ENCODE measurements around the gene VEZF1. TPM values are rescaled to one million over a fixed set of nuclear protein-coding genes. Genes with fewer than 3 reads are reported as not detected.
A peak's percentile ranks its signal among the peaks of the same experiment; 100 is the strongest.

The VEZF1 gene
- total RNA-seq, 6 donors from 2014 or later: 36.4 to 99.7 (median 72.5) TPM

DNA sequence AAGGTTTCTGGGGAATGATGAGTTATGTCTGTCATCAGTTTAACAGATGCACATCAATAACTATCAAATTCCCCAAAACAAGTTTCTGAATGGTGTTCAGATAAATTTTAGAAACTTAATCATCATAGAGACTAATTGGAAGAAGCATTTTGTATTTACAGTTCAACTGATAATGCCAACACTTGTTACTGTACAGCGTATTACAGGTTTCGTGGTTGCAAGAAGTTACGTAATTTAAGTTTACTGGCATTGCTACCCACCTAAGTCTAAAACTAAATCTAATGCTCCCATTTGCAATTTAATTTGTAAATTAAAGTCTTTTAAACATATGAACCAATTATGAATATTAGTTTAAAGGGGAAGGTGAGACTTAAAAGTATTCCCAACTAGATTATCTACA lies 16.0 kb upstream of the VEZF1 start:
- peaks cover 20 to 64% (median 27%) of the 10 kb centered on the region in 4 donors for H3K36me3 ChIP-seq
- H3K27ac ChIP-seq: no peak overlapping the region
- no peak for DNase-seq
- TF ChIP-seq EP300 (IDR thresholded peaks at IDR 0.05) (no peak), POLR2AphosphoS5 (IDR thresholded peaks at IDR 0.05) (no peak), POLR2A (IDR thresholded peaks at IDR 0.05) (no peak)
- WGBS, 2 donors: 60 to 74% methylated on average over 3 of the region's 3 CpGs
- H3K27me3 ChIP-seq: no peaks in the 10 kb centered on the region
- peaks cover 35 to 64% (median 45%) of the 10 kb centered on the region in 4 donors for H3K4me1 ChIP-seq
- H3K4me3 ChIP-seq: no peak overlapping the region
- H3K9me3 ChIP-seq: no peaks in the 10 kb centered on the region
- no peak for ATAC-seq (ENCODE audit: low FRiP score in 2 of 2)

DNA sequence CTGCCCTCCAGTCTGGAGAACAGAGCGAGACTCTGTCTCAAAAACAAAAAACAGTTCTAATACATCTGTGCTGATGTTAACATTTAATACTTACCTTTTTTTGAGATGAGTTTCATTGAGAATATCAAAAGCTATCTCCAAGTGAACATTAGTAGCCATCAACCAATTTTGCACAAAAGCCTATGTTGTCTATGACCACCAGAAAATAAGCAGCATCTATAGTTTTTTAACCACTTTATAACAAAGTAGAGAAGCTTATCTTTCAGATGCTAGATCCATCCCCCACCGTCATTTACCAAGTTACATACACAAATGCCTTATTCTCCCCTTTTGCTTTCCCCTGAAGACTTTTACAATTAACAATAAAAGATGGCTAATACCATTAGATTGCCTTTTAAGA lies 14.9 kb upstream of the VEZF1 start:
- H3K27ac ChIP-seq: no peak overlapping the region
- H3K4me1 ChIP-seq: peaks cover 31 to 59% (median 42%) of the 10 kb centered on the region in 4 donors
- H3K36me3 ChIP-seq: peaks cover 20 to 68% (median 27%) of the 10 kb centered on the region in 4 donors
- H3K27me3 ChIP-seq: no peaks in the 10 kb centered on the region
- ATAC-seq (ENCODE audit: low FRiP score in 2 of 2) (no peak), DNase-seq (no peak)
- TF ChIP-seq POLR2AphosphoS5 (IDR thresholded peaks at IDR 0.05) (no peak), EP300 (IDR thresholded peaks at IDR 0.05) (no peak), POLR2A (IDR thresholded peaks at IDR 0.05) (no peak)
- TF ChIP-seq, protein P1, sequence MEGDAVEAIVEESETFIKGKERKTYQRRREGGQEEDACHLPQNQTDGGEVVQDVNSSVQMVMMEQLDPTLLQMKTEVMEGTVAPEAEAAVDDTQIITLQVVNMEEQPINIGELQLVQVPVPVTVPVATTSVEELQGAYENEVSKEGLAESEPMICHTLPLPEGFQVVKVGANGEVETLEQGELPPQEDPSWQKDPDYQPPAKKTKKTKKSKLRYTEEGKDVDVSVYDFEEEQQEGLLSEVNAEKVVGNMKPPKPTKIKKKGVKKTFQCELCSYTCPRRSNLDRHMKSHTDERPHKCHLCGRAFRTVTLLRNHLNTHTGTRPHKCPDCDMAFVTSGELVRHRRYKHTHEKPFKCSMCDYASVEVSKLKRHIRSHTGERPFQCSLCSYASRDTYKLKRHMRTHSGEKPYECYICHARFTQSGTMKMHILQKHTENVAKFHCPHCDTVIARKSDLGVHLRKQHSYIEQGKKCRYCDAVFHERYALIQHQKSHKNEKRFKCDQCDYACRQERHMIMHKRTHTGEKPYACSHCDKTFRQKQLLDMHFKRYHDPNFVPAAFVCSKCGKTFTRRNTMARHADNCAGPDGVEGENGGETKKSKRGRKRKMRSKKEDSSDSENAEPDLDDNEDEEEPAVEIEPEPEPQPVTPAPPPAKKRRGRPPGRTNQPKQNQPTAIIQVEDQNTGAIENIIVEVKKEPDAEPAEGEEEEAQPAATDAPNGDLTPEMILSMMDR (IDR thresholded peaks at IDR 0.05): no peak
- H3K9me3 ChIP-seq: no peaks in the 10 kb centered on the region
- 97 to 98% methylated on average over 2 of the region's 2 CpGs for WGBS, 2 donors
- no peak overlapping the region for H3K4me3 ChIP-seq

DNA sequence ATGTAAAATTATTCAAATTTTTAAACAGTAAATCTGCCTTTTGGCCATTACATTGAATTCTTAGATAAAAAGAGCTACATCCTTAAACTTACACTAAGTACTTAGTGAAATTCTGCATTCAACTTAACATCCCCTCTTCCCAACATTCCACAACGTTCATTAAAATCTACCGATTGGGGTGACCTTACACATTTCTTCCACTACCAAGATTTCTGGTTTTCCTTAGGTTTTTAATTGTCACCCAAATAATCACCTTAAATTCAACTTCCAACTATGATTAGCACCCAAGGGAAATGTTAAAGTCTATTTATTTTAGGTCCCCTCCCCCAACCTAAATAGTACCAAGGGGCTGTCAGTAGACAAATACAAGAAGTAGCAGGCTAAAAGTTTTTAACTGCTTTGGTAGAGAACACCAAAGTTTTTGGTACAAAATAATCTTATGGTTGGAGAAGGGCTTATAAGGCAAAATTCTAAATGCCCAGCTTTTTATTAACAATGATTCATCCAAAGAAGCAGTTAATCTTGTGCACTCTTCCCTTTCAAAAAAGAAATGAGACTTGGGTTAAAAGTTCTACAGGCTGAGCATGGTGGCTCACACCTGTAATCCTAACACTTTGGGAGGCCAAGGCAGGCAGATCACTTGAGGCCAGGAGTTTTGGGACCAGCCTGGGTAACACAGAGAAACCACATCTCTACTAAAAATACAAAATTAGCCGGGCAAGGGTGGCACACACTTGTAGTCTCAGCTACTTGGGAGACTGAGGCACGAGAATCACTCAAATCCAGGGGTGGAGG lies 14.3 kb upstream of the VEZF1 start:
- Histone ChIP-seq H3K4me3 (no peak overlapping the region), H3K36me3 (peaks cover 20 to 74% (median 30%) of the 10 kb centered on the region in 4 donors), H3K9me3 (no peaks in the 10 kb centered on the region), H3K27me3 (no peaks in the 10 kb centered on the region), H3K4me1 (peaks cover 29 to 57% (median 40%) of the 10 kb centered on the region in 4 donors), H3K27ac (no peak overlapping the region)
- DNase-seq (no peak), ATAC-seq (ENCODE audit: low FRiP score in 2 of 2) (no peak)
- TF ChIP-seq EP300 (IDR thresholded peaks at IDR 0.05) (no peak), POLR2AphosphoS5 (IDR thresholded peaks at IDR 0.05) (no peak), POLR2A (IDR thresholded peaks at IDR 0.05) (no peak)
- TF ChIP-seq, protein P1 (IDR thresholded peaks at IDR 0.05): no peak
- 69 to 76% methylated on average over 4 of the region's 4 CpGs for WGBS, 2 donors

DNA sequence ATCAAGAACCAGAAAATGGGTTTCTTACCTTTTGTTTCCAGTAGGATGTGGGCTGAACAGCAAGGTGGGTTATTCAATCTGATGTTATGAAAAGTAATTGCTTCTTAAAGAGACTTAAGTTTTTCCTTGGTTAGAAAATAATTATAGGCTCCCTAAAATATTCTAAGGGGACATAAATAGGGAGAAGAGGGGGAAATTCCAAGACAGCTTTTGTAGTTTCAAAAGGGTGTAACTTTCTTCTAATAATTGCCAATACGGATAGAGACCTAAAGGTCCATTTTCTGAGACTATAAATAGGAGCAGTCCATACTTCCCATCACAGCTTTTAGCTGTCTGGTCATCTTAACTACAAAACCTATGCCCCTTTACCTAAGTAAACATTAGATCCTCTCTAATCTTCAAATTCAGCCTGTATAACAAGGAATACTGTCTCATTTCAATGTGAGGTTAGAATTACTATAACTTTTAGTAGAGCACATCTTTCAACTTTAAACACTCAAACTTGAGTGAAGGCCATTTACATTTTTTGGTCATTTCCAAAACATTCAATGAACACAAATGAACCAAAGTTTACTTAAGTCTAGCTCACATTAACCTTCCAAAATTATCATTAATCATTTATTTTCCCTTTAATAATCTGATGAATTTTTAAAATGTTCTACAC lies 13.5 kb upstream of the VEZF1 start:
- Histone ChIP-seq H3K27me3 (no peaks in the 10 kb centered on the region), H3K4me1 (peaks cover 29 to 57% (median 40%) of the 10 kb centered on the region in 4 donors), H3K36me3 (peaks cover 20 to 76% (median 30%) of the 10 kb centered on the region in 4 donors), H3K4me3 (no peak overlapping the region), H3K27ac (no peak overlapping the region), H3K9me3 (no peaks in the 10 kb centered on the region)
- DNase-seq (no peak), ATAC-seq (ENCODE audit: low FRiP score in 2 of 2) (no peak)
- TF ChIP-seq EP300 (IDR thresholded peaks at IDR 0.05) (no peak), POLR2A (IDR thresholded peaks at IDR 0.05) (no peak), POLR2AphosphoS5 (IDR thresholded peaks at IDR 0.05) (no peak)
- TF ChIP-seq, protein P1 (IDR thresholded peaks at IDR 0.05): no peak
- 45 to 74% methylated on average over 1 of the region's 1 CpG for WGBS, 2 donors

DNA sequence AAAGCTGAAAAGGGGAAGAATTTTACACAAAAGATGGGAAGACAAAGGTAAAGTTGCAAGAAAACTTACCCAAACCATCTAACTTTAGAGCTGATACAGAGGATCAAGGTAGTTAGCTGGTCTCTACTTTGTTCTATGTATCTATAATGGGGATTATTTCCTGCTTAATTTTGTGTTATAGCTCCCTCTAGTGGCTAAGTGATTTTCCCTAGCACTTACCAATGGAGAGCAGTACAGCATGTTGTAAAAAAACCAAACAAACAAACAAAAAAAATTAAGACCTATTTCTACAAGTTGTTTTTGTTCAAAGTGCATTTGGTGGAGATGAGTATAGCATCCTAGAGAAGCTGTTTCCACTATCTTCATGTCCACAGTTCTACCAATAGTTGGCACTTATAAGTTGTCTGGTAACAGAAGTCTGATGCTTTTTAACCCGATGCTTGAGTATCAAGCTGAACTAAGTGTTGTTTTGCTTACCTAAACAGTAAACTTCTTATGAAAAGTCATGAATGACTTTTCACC lies 11.5 kb upstream of the VEZF1 start:
- ATAC-seq (ENCODE audit: low FRiP score in 2 of 2) (peak; percentile 87 to 88), DNase-seq (no peak)
- whole genome bisulfite sequencing, 2 donors: 54 to 70% methylated on average over 1 of the region's 1 CpG
- H3K27ac ChIP-seq: peak overlapping the region in 1 of 4 donors; percentile 22
- no peaks in the 10 kb centered on the region for H3K27me3 ChIP-seq
- TF ChIP-seq POLR2A (IDR thresholded peaks at IDR 0.05) (no peak), EP300 (IDR thresholded peaks at IDR 0.05) (no peak)
- TF ChIP-seq, protein P1 (IDR thresholded peaks at IDR 0.05): peak; percentile 69 to 81 (median 75)
- H3K9me3 ChIP-seq: no peaks in the 10 kb centered on the region
- H3K36me3 ChIP-seq: peaks cover 9 to 63% (median 17%) of the 10 kb centered on the region in 4 donors
- peaks cover 13 to 49% (median 26%) of the 10 kb centered on the region in 4 donors for H3K4me1 ChIP-seq
- H3K4me3 ChIP-seq: no peak overlapping the region

All from upper lobe of left lung (tissue), 6 donors.